GM12878 (cell line): Measurements from ENCODE around the gene MAD1L1. TPM values are rescaled to one million over a fixed set of nuclear protein-coding genes. Genes with fewer than 3 reads are reported as not detected.

ENCODE experiments used
- ATAC-seq: fragments of 200-7000 bp; cut with Tn5 transposase; 3 replicates; pipeline ENCODE4 v1.9.1; 2020; ENCODE audit warnings: mild to moderate bottlenecking, moderate library complexity
- BruUV-seq: library from RNA; stranded (reverse); fragments of 400-500 nt; replicated peaks from 2 replicates; lab custom pipeline; 2021; lab: Mats Ljungman, UMichigan
- CTCF ChIA-PET: fragments of 300-600 bp; sonication (Branson Sonifier 250); formaldehyde crosslinking; extraction: SDS; loops from one replicate; lab custom pipeline; 2021; ENCODE audit warnings: inconsistent platforms; lab: Yijun Ruan, JAX
- POLR2A ChIA-PET: fragments of 350-600 bp; formaldehyde crosslinking; extraction: SDS; loops from one replicate; lab custom pipeline; 2021; ENCODE audit warnings: inconsistent platforms; lab: Charles Lee
- RAD21 ChIA-PET: fragments of 300-600 bp; sonication (Branson Sonifier 250); formaldehyde crosslinking; loops from one replicate; lab custom pipeline; 2023; ENCODE audit warnings: antibody characterized with exemption; ENCODE audit not compliant: unreplicated experiment; lab: Charles Lee
- SMC1A ChIA-PET: fragments of 300-600 bp; sonication (Branson Sonifier 250); formaldehyde crosslinking; loops from one replicate; lab custom pipeline; 2023; ENCODE audit not compliant: unreplicated experiment, uncharacterized antibody; lab: Charles Lee
- DNase-seq: peaks from one replicate; pipeline ENCODE4 v3.0.0-alpha.2; 2011; ENCODE audit warnings: low read depth, low spot score
- FAIRE-seq: peaks from 3 replicates; lab custom pipeline; 2011; peaks lifted over from hg19 to GRCh38; lab: Jason Lieb, UNC
- H2AFZ ChIP-seq: 2 replicates; pipeline ENCODE4 v1.6.0; 2011; ENCODE audit warnings: low read depth, low read length, control low read depth; ENCODE audit not compliant: control insufficient read depth
- H3K27ac ChIP-seq: 2 replicates; pipeline ENCODE4 v1.5.1; 2011; ENCODE audit warnings: control low read depth; ENCODE audit not compliant: control insufficient read depth, insufficient read depth
- H3K27me3 ChIP-seq, 2 experiments: replicated peaks in 1 of 2; 2 replicates each; pipeline versions ENCODE4 v1.6.0 to v1.6.1; 2011; ENCODE audit warnings: low read length in 1 of 2; ENCODE audit not compliant: control insufficient read depth in 2 of 2, insufficient read depth in 2 of 2
- H3K36me3 ChIP-seq, 2 experiments: 2 replicates each; pipeline ENCODE4 v1.5.1; 2011; ENCODE audit warnings: low read length in 1 of 2; ENCODE audit not compliant: control insufficient read depth in 2 of 2, insufficient read depth in 2 of 2
- H3K4me1 ChIP-seq: 2 replicates; pipeline ENCODE4 v1.6.1; 2011; ENCODE audit warnings: mild to moderate bottlenecking, low read length, moderate library complexity, mixed read lengths; ENCODE audit not compliant: control insufficient read depth, insufficient read depth
- H3K4me2 ChIP-seq: 2 replicates; pipeline ENCODE4 v1.6.0; 2011; ENCODE audit warnings: control low read depth; ENCODE audit not compliant: control insufficient read depth, insufficient read depth
- H3K4me3 ChIP-seq: fragments of 200-600 bp; sonication (generic); 2 replicates; pipeline ENCODE4 v1.5.1; 2016
- H3K79me2 ChIP-seq: 2 replicates; pipeline ENCODE4 v1.6.0; 2011; ENCODE audit warnings: low read length; ENCODE audit not compliant: control insufficient read depth, insufficient read depth
- H3K9ac ChIP-seq: 2 replicates; pipeline ENCODE4 v1.8.0; 2011; ENCODE audit warnings: low read length, control low read depth, mixed read lengths; ENCODE audit not compliant: control insufficient read depth, insufficient read depth
- H3K9me3 ChIP-seq: replicated peaks from 3 replicates; pipeline ENCODE4 v1.5.1; 2011; ENCODE audit warnings: mild to moderate bottlenecking, low read length; ENCODE audit not compliant: control insufficient read depth, insufficient read depth
- H4K20me1 ChIP-seq: 2 replicates; pipeline ENCODE4 v1.6.0; 2011; ENCODE audit not compliant: control insufficient read depth, insufficient read depth
- CHD2 ChIP-seq: IDR thresholded peaks from 2 replicates; pipeline ENCODE4 v1.6.1; 2011; ENCODE audit warnings: low read depth, low read length, improper control_type of control experiment, borderline replicate concordance
- CTCF ChIP-seq, 3 experiments: IDR thresholded peaks in 2 of 3; conservative IDR thresholded peaks in 1 of 3; 2 replicates each; pipeline ENCODE4 v1.5.1; 2011; ENCODE audit warnings: low read depth in 3 of 3, low read length in 3 of 3, mild to moderate bottlenecking in 3 of 3, control low read depth in 2 of 3, moderate library complexity in 2 of 3, inconsistent platforms in 1 of 3, mixed read lengths in 1 of 3; ENCODE audit not compliant: control insufficient read depth in 2 of 3, insufficient read depth in 1 of 3; ENCODE audit errors: extremely low read depth in 1 of 3
- HSF1 ChIP-seq: fragments of 150-350 bp; IDR thresholded peaks from 2 replicates; pipeline ENCODE4 v1.6.1; 2014; ENCODE audit warnings: mild to moderate bottlenecking, low read depth, low read length
- IRF3 ChIP-seq: fragments of 450-650 bp; IDR thresholded peaks from 2 replicates; pipeline ENCODE4 v1.6.1; 2014; ENCODE audit warnings: mild to moderate bottlenecking
- MTA2 ChIP-seq: fragments of 450-650 bp; IDR thresholded peaks from 2 replicates; pipeline ENCODE4 v1.6.1; 2016; ENCODE audit warnings: low read depth, mild to moderate bottlenecking, moderate library complexity
- NR2C1 ChIP-seq: fragments of 450-650 bp; IDR thresholded peaks from 2 replicates; pipeline ENCODE4 v1.6.1; 2017; ENCODE audit warnings: antibody characterized with exemption, mild to moderate bottlenecking, moderate library complexity
- REST ChIP-seq: IDR thresholded peaks from 2 replicates; pipeline ENCODE4 v1.6.1; 2012; ENCODE audit warnings: mild to moderate bottlenecking, low read depth, low read length
- SKIL ChIP-seq: fragments of 450-650 bp; IDR thresholded peaks from 2 replicates; pipeline ENCODE4 v1.6.1; 2017; ENCODE audit warnings: mild to moderate bottlenecking, low read depth, inconsistent platforms; ENCODE audit not compliant: poor library complexity, severe bottlenecking
- SP1 ChIP-seq: IDR thresholded peaks from one replicate; pipeline ENCODE4 v1.6.1; 2011; ENCODE audit warnings: low read depth, low read length
- TCF3 ChIP-seq: IDR thresholded peaks from 2 replicates; pipeline ENCODE4 v1.6.1; 2012; ENCODE audit warnings: low read depth, mild to moderate bottlenecking, low read length, borderline replicate concordance; ENCODE audit not compliant: insufficient read depth
- TCF7 ChIP-seq: IDR thresholded peaks from 2 replicates; pipeline ENCODE4 v1.6.1; 2014; ENCODE audit warnings: antibody characterized with exemption, borderline replicate concordance
- YBX1 ChIP-seq: fragments of 450-650 bp; IDR thresholded peaks from 2 replicates; pipeline ENCODE4 v1.6.1; 2016; ENCODE audit warnings: antibody characterized with exemption
- ZNF217 ChIP-seq: fragments of 450-650 bp; IDR thresholded peaks from 2 replicates; pipeline ENCODE4 v1.6.1; 2017; ENCODE audit warnings: antibody characterized with exemption, mild to moderate bottlenecking
- WGBS: methylation state at CpG from one replicate; pipeline ENCODE4 v1.1.6; 2016; ENCODE audit warnings: low lambda C conversion rate; ENCODE audit not compliant: insufficient replicate concordance, insufficient coverage; ENCODE audit errors: missing lambda C conversion rate; 5-methylcytosine and 5-hydroxymethylcytosine counted together
- in situ Hi-C: fragments of 300-500 bp; cut with MboI; formaldehyde crosslinking; loops from 9 replicates; pipeline ENCODE4 v1.14.3; 2018; ENCODE audit warnings: mixed read lengths
- intact Hi-C: fragments of 100-400 bp; cut with micrococcal nuclease; formaldehyde crosslinking; loops from one replicate; pipeline ENCODE4 v1.14.2; 2022; ENCODE audit not compliant: unreplicated experiment
- polyA plus RNA-seq, 11 experiments: library from polyadenylated mRNA; depleted of rRNA in 4 of 11; unstranded in 6 of 11; stranded (reverse) in 5 of 11; fragments of >200 nt; fragmentation: Nextera tagmentation in 4 of 11; fragmentation: Illumina TruSeq in 1 of 11; extraction: Ambion mirVana in 4 of 11; extraction: Trizol in 1 of 11; gene quantifications; 1 replicate in 1 of 11; 2 replicates in 10 of 11; pipeline versions ENCODE4 v1.2.1 to v1.2.3, GENCODE V29; 2011 to 2016; ENCODE audit warnings: inconsistent platforms in 2 of 11, missing spikeins in 2 of 11, low read depth in 1 of 11
- total RNA-seq, 4 experiments: library from RNA; depleted of rRNA in 3 of 4; stranded (reverse); fragments of >200 nt in 3 of 4; fragmentation: Illumina TruSeq in 1 of 4; extraction: Trizol in 1 of 4; gene quantifications; 2 replicates each; pipeline versions ENCODE4 v1.2.1 to v1.2.3, GENCODE V29; 2013 to 2021

The MAD1L1 gene
- total and polyA plus RNA-seq, 10 of the 15 experiments (the other 5 are each of a cell fraction or from before 2014, with no cell fraction given): 2.2 to 76.8 (median 38.3) TPM

GRCh38 chr7:1928645-1929348 is 303.9 kb downstream of the MAD1L1 start:
- Histone ChIP-seq H3K27ac (no peak overlapping the region), H3K9ac (no peak overlapping the region), H4K20me1 (no peaks in the 10 kb centered on the region), H3K4me1 (peaks cover 3% of the 10 kb centered on the region; the same call in 1 of the 2 replicates), H3K36me3 (peaks cover 0 to 6% of the 10 kb centered on the region in 2 experiments; a peak in 2 of 4 replicates), H2AFZ (no peak overlapping the region), H3K27me3 (no peaks in the 10 kb centered on the region), H3K4me3 (no peak overlapping the region), H3K79me2 (no peaks in the 10 kb centered on the region), H3K4me2 (no peak overlapping the region), H3K9me3 (no peaks in the 10 kb centered on the region; the same call in 2 of the 3 replicates)
- CTCF ChIA-PET: no interaction called here
- in situ Hi-C loops: no loop called here
- RAD21 ChIA-PET: no interaction called here
- BruUV-seq: no TSS peak
- no peak for ATAC-seq
- intact Hi-C loops: no loop called here
- no peak for DNase-seq
- POLR2A ChIA-PET: no interaction called here
- no peak for FAIRE-seq
- 89% methylated on average over 19 of the region's 20 CpGs for WGBS
- SMC1A ChIA-PET: no interaction called here
- TF ChIP-seq CHD2 (no peak), ZNF217 (no peak), SKIL (no peak), REST (no peak), HSF1 (no peak), NR2C1 (no peak), MTA2 (no peak), TCF3 (no peak), SP1 (no peak), TCF7 (no peak), YBX1 (no peak), CTCF (IDR thresholded peaks at IDR 0.05 in 2 of 3, conservative IDR thresholded peaks at IDR 0.05 in 1 of 3; ENCODE audit: control insufficient read depth in 2 of 3, extremely low read depth in 1 of 3, insufficient read depth in 1 of 3, low read depth in 3 of 3, low read length in 3 of 3) (no peak), IRF3 (no peak)
